IMR-90 (cell line): ENCODE measurements around the gene DDOST. TPM values are rescaled to one million over a fixed set of nuclear protein-coding genes. Genes with fewer than 3 reads are reported as not detected.
"Not testable (repeated sequence)": the region's sequence is repeated elsewhere in the genome, so short reads cannot be mapped to it uniquely, and the experiment has no call there.

Experiments
- ATAC-seq: fragments of 200-7000 bp; cut with Tn5 transposase; 2 replicates; pipeline ENCODE4 v1.9.1; 2020; ENCODE audit warnings: low read depth, mild to moderate bottlenecking, moderate library complexity
- BruUV-seq: library from RNA; stranded (reverse); fragments of 400-500 nt; replicated peaks from 2 replicates; lab custom pipeline; 2021; lab: Mats Ljungman, UMichigan
- CTCF ChIA-PET: fragments of 300-600 bp; formaldehyde crosslinking; extraction: SDS; loops from one replicate; lab custom pipeline; 2021; ENCODE audit warnings: antibody characterized with exemption; lab: Yijun Ruan, JAX
- POLR2A ChIA-PET: fragments of 300-600 bp; sonication (Branson Sonifier 250); formaldehyde crosslinking; loops from one replicate; lab custom pipeline; 2022; ENCODE audit warnings: antibody characterized with exemption; ENCODE audit not compliant: unreplicated experiment; lab: Charles Lee
- DNase-seq: peaks from one replicate; pipeline ENCODE4 v3.0.0; 2013
- H2AFZ ChIP-seq: replicated peaks from 2 replicates; pipeline ENCODE3; 2013; ENCODE audit warnings: low read length, mild to moderate bottlenecking; ENCODE audit not compliant: poor library complexity
- H2AK5ac ChIP-seq: 2 replicates; pipeline ENCODE4 v1.6.1; 2013; ENCODE audit warnings: low read depth, low read length, inconsistent platforms
- H2AK9ac ChIP-seq: replicated peaks from 2 replicates; pipeline ENCODE3; 2013; ENCODE audit warnings: mild to moderate bottlenecking, low read depth, low read length, moderate library complexity; ENCODE audit not compliant: poor library complexity
- H2BK120ac ChIP-seq: 2 replicates; pipeline ENCODE4 v1.6.1; 2013; ENCODE audit warnings: low read depth, low read length, inconsistent platforms
- H2BK15ac ChIP-seq: 3 replicates; pipeline ENCODE4 v1.6.1; 2013; ENCODE audit warnings: low read depth, low read length, inconsistent platforms
- H2BK20ac ChIP-seq: 2 replicates; pipeline ENCODE4 v1.6.1; 2013; ENCODE audit warnings: low read depth, mild to moderate bottlenecking, inconsistent platforms, low read length, moderate library complexity
- H2BK5ac ChIP-seq: 2 replicates; pipeline ENCODE4 v1.6.1; 2013; ENCODE audit warnings: mild to moderate bottlenecking, low read depth, low read length, inconsistent platforms; ENCODE audit not compliant: poor library complexity, severe bottlenecking
- H3K14ac ChIP-seq: replicated peaks from 2 replicates; pipeline ENCODE4 v1.6.1; 2013; ENCODE audit warnings: low read depth, low read length, inconsistent platforms
- H3K18ac ChIP-seq: 2 replicates; pipeline ENCODE4 v1.6.1; 2013; ENCODE audit warnings: low read depth, low read length, control low read depth
- H3K23ac ChIP-seq: 2 replicates; pipeline ENCODE4 v1.6.1; 2013; ENCODE audit warnings: low read depth, low read length, inconsistent platforms
- H3K27ac ChIP-seq: 2 replicates; pipeline ENCODE4 v1.5.1; 2013; ENCODE audit warnings: mild to moderate bottlenecking, control low read depth, low read length; ENCODE audit not compliant: insufficient read depth
- H3K27me3 ChIP-seq: 2 replicates; pipeline ENCODE4 v1.6.1; 2013; ENCODE audit warnings: low read length; ENCODE audit not compliant: control insufficient read depth, insufficient read depth
- H3K36me3 ChIP-seq: 2 replicates; pipeline ENCODE4 v1.6.1; 2013; ENCODE audit warnings: low read length, mixed read lengths; ENCODE audit not compliant: control insufficient read depth, insufficient read depth
- H3K4ac ChIP-seq: 2 replicates; pipeline ENCODE4 v1.6.1; 2013; ENCODE audit warnings: low read depth, low read length, inconsistent platforms
- H3K4me1 ChIP-seq: 2 replicates; pipeline ENCODE4 v1.6.1; 2013; ENCODE audit warnings: low read length, mixed read lengths; ENCODE audit not compliant: control insufficient read depth, insufficient read depth
- H3K4me2 ChIP-seq: 2 replicates; pipeline ENCODE4 v1.6.1; 2013; ENCODE audit warnings: low read depth, mild to moderate bottlenecking, control low read depth, low read length, moderate library complexity
- H3K4me3 ChIP-seq: 2 replicates; pipeline ENCODE4 v1.5.1; 2013; ENCODE audit warnings: low read depth, mild to moderate bottlenecking, control low read depth, low read length, moderate library complexity; ENCODE audit not compliant: insufficient read depth
- H3K56ac ChIP-seq: 2 replicates; pipeline ENCODE4 v1.6.1; 2013; ENCODE audit warnings: low read length, inconsistent platforms; ENCODE audit not compliant: insufficient read depth; ENCODE audit errors: extremely low read depth
- H3K79me1 ChIP-seq, 2 experiments: 2 replicates each; pipeline ENCODE4 v1.6.1; 2013; ENCODE audit warnings: low read length in 2 of 2, inconsistent platforms in 1 of 2, low read depth in 1 of 2
- H3K9ac ChIP-seq: 2 replicates; pipeline ENCODE4 v1.6.1; 2013; ENCODE audit warnings: low read depth, low read length, control low read depth
- H3K9me1 ChIP-seq: 2 replicates; pipeline ENCODE4 v1.6.1; 2013; ENCODE audit warnings: low read length, inconsistent platforms; ENCODE audit not compliant: insufficient read depth
- H3K9me3 ChIP-seq: 2 replicates; pipeline ENCODE4 v1.6.1; 2013; ENCODE audit warnings: low read length; ENCODE audit not compliant: control insufficient read depth, insufficient read depth
- H4K20me1 ChIP-seq: 2 replicates; pipeline ENCODE4 v1.6.1; 2013; ENCODE audit warnings: low read length, inconsistent platforms; ENCODE audit not compliant: insufficient read depth
- H4K5ac ChIP-seq: 2 replicates; pipeline ENCODE4 v1.6.1; 2013; ENCODE audit warnings: mild to moderate bottlenecking, low read depth, low read length, control low read depth
- H4K8ac ChIP-seq, 2 experiments: 2 replicates each; pipeline ENCODE4 v1.6.1; 2013; ENCODE audit warnings: low read depth in 2 of 2, low read length in 2 of 2, control low read depth in 1 of 2, inconsistent platforms in 1 of 2
- H4K91ac ChIP-seq: 2 replicates; pipeline ENCODE4 v1.6.1; 2013; ENCODE audit warnings: low read depth, low read length, inconsistent platforms; ENCODE audit not compliant: insufficient read depth
- WGBS, 2 experiments: methylation state at CpG; one replicate each; pipeline versions ENCODE4 v1.1.5 to v1.1.7; 2013; ENCODE audit warnings: missing lambda C conversion rate in 2 of 2; ENCODE audit not compliant: insufficient read length in 1 of 2; ENCODE audit errors: extremely low coverage in 2 of 2; 5-methylcytosine and 5-hydroxymethylcytosine counted together
- dilution Hi-C: fragments of 300-500 bp; cut with HindIII; formaldehyde crosslinking; loops from one replicate; pipeline ENCODE4 v1.14.3; 2018; ENCODE audit warnings: low sequenced_read_pairs; ENCODE audit not compliant: unreplicated experiment
- in situ Hi-C: fragments of 300-500 bp; cut with MboI; formaldehyde crosslinking; loops from 3 replicates; pipeline ENCODE4 v1.14.3; 2019; ENCODE audit warnings: low sequenced_read_pairs, inconsistent platforms, mixed read lengths
- intact Hi-C: fragments of 100-400 bp; cut with micrococcal nuclease; formaldehyde crosslinking; loops from 2 replicates; pipeline ENCODE4 v1.10.0; 2022
- polyA plus RNA-seq, 3 experiments: library from polyadenylated mRNA; depleted of rRNA; stranded (reverse); fragments of >200 nt; gene quantifications; 2 replicates each; pipeline ENCODE4 v1.2.3, GENCODE V29; 2012; ENCODE audit warnings: low replicate concordance in 1 of 3
- total RNA-seq: library from RNA; depleted of rRNA; stranded (reverse); fragments of >200 nt; gene quantifications from 2 replicates; pipeline ENCODE4 v1.2.3, GENCODE V29; 2012

The DDOST gene
- total and polyA plus RNA-seq, 2 of the 4 experiments (the other 2 are of a cell fraction): 179 to 477 TPM

DNA sequence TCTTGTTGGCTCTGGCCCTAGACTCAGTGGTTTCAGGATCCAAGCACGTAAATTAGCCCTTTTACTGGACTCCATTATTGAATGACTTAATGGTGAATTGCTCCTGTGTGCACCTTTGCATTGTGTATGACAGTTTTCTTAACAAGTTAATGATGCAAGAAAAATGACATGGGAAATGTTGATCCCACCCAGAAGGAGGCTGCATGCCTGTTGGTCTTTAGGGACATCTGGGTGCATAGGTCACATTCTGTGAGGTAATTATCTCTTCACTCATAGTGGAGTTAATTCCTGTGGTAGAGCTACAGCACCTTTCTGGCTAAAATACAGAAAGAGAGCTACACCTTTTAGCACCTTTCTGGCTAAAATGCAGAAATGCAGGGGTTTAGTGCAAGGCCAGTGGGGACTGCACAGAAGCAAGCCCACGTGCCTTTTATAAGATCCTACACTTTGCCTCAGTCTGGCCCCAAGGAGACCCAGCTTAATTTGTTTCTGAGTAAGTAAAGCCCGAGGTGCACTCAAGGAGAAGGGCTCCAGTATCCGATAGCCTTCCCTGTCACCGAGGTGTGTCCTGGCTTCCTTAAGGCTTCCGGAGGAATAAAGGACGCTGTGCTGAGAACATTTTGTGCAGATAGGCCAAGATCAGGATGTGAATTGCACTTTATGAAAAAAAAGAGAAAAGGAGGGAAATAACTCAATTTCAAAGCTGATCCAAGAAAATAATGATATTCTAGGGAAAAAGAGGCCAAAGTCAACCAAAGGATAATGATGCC lies 54.2 kb downstream of the DDOST start:
- H3K79me1 ChIP-seq, H3K56ac ChIP-seq, CTCF ChIA-PET, ATAC-seq, BruUV-seq, H2BK20ac ChIP-seq, intact Hi-C loops, H3K9me3 ChIP-seq, DNase-seq, in situ Hi-C loops, H3K4me3 ChIP-seq, H3K9ac ChIP-seq, H3K36me3 ChIP-seq, H4K5ac ChIP-seq, H4K8ac ChIP-seq, H3K4me2 ChIP-seq, H2AK9ac ChIP-seq, H4K20me1 ChIP-seq, H3K18ac ChIP-seq, dilution Hi-C loops, H2AFZ ChIP-seq, H2BK5ac ChIP-seq, H3K27me3 ChIP-seq, H3K23ac ChIP-seq, H3K27ac ChIP-seq, POLR2A ChIA-PET: not testable (repeated sequence)
- Histone ChIP-seq H3K9me1 (peaks cover 16% of the 10 kb centered on the region), H3K4me1 (peaks cover 16% of the 10 kb centered on the region; the same call in 1 of the 2 replicates), H2BK15ac (peak overlapping the region; percentile 58; the same call in 1 of the 3 replicates), H3K14ac (0 out of 2 replicates have a peak overlapping the region, but pooled peaks have one; percentile 4), H4K91ac (peak overlapping the region; percentile 19; the same call in 1 of the 2 replicates), H2BK120ac (peak overlapping the region; percentile 70; the same call in 1 of the 2 replicates), H2AK5ac (0 out of 2 replicates have a peak overlapping the region, but pooled peaks have one; percentile 78), H3K4ac (peak overlapping the region; percentile 74; the same call in 1 of the 2 replicates)
- WGBS, 2 experiments: no CpG with 5 or more reads among the region's 7 CpGs
